ENCODE results near the gene FNBP1. TPM values are rescaled to one million over a fixed set of nuclear protein-coding genes. Genes with fewer than 3 reads are reported as not detected.

The FNBP1 gene
- total and polyA plus RNA-seq, 5 experiments from 2014 or later, result 130 to 164 (median 143) TPM

Small RNA genes within 50 kb of the gene (microRNA-seq; reads per million reads assigned to microRNA genes)
- gene MIR6855 (ENCODE audit: borderline microRNAs expressed), result not detected

Other genes with a start within 250 kb of the FNBP1 start
- gene TOR1B, start 240.0 kb downstream of the FNBP1 start, total RNA-seq, result 10 to 100 TPM; 27.1 to 27.8 TPM
- gene TOR1B, start 240.0 kb downstream of the FNBP1 start, polyA plus RNA-seq, result 10 to 100 TPM; 12.3 to 20.2 (median 13.3) TPM
- 10 to 100 TPM; 33.4 to 34.3 TPM for gene TOR1A, start 219.1 kb downstream of the FNBP1 start, total RNA-seq
- gene TOR1A, start 219.1 kb downstream of the FNBP1 start, polyA plus RNA-seq, result 10 to 100 TPM; 42.6 to 55.0 (median 47.1) TPM
- 100 to 1,000 TPM in 1 of 2 experiments, 10 to 100 TPM in 1; 98.7 to 104 TPM for gene C9orf78, start 207.9 kb downstream of the FNBP1 start, total RNA-seq
- gene C9orf78, start 207.9 kb downstream of the FNBP1 start, polyA plus RNA-seq, result 100 to 1,000 TPM; 191 to 242 (median 222) TPM
- 100 to 1,000 TPM; 117 to 124 TPM for gene USP20, start 207.7 kb downstream of the FNBP1 start, total RNA-seq
- 10 to 100 TPM; 37.1 to 76.4 (median 49.4) TPM for gene USP20, start 207.7 kb downstream of the FNBP1 start, polyA plus RNA-seq
- gene GPR107, start 10.7 kb upstream of the FNBP1 start, total RNA-seq, result 10 to 100 TPM; 21.9 to 25.3 TPM
- gene GPR107, start 10.7 kb upstream of the FNBP1 start, polyA plus RNA-seq, result 1 to 10 TPM; 1.4 to 3.2 (median 2.2) TPM
- not detected for gene NCS1, start 129.2 kb upstream of the FNBP1 start, total RNA-seq
- under 1 TPM in 1 of 3 donors, not detected in 2; 0.30 TPM for gene NCS1, start 129.2 kb upstream of the FNBP1 start, polyA plus RNA-seq
- not detected for gene HMCN2, start 222.6 kb upstream of the FNBP1 start, total RNA-seq
- gene HMCN2, start 222.6 kb upstream of the FNBP1 start, polyA plus RNA-seq, result not detected

All from naive thymus-derived CD8-positive, alpha-beta T cell (primary cell).